PC-9 (cell line): ENCODE data around the gene UGGT1.

Source experiments
- CTCF ChIP-seq: fragments of 200-600 bp; sonication (generic); conservative IDR thresholded peaks from 2 replicates; pipeline ENCODE4 v1.6.1; 2017; ENCODE audit warnings: mixed run types, antibody characterized with exemption, mild to moderate bottlenecking, moderate library complexity
- EZH2 ChIP-seq: fragments of 200-600 bp; sonication (generic); IDR thresholded peaks from 2 replicates; pipeline ENCODE4 v1.8.0; 2017; ENCODE audit warnings: antibody characterized with exemption, low read depth

- no peak for TF ChIP-seq CTCF
- no peak for TF ChIP-seq EZH2
Measured at GRCh38 chr2:128115921-128116623, 25.1 kb downstream of the UGGT1 start.
